HG02852 (cell line): ENCODE measurements around the gene HPCAL1.

Experiments
- ATAC-seq: cut with Tn5 transposase; IDR thresholded peaks from one replicate; pipeline ENCODE4 v1.9.1; 2021; ENCODE audit warnings: mild to moderate bottlenecking, moderate library complexity; ENCODE audit not compliant: unreplicated experiment

Gene HPCAL1

GRCh38 chr2:10333966-10334365 is 31.3 kb downstream of the HPCAL1 start:
- no peak for ATAC-seq

- no peak for ATAC-seq
Measured at GRCh38 chr2:10335046-10335840, 32.5 kb downstream of the HPCAL1 start.

- no peak for ATAC-seq
Measured at GRCh38 chr2:10336283-10336682, 33.6 kb downstream of the HPCAL1 start.

GRCh38 chr2:10337449-10338269 is 35.0 kb downstream of the HPCAL1 start:
- no peak for ATAC-seq

GRCh38 chr2:10338270-10339188 is 35.8 kb downstream of the HPCAL1 start:
- no peak for ATAC-seq

GRCh38 chr2:10339647-10340592 is 37.2 kb downstream of the HPCAL1 start:
- ATAC-seq = no peak

GRCh38 chr2:10340593-10340975 is 37.9 kb downstream of the HPCAL1 start:
- no peak for ATAC-seq

GRCh38 chr2:10341193-10341592 is 38.5 kb downstream of the HPCAL1 start:
- ATAC-seq = no peak

GRCh38 chr2:10342245-10342951 is 39.7 kb downstream of the HPCAL1 start:
- no peak for ATAC-seq

- no peak for ATAC-seq
Measured at GRCh38 chr2:10343191-10343590, 40.5 kb downstream of the HPCAL1 start.

- ATAC-seq = no peak
Measured at GRCh38 chr2:10343658-10344057, 41.0 kb downstream of the HPCAL1 start.

- no peak for ATAC-seq
Measured at GRCh38 chr2:10344105-10345066, 41.7 kb downstream of the HPCAL1 start.

- ATAC-seq = no peak
Measured at GRCh38 chr2:10345126-10345525, 42.4 kb downstream of the HPCAL1 start.

- no peak for ATAC-seq
Measured at GRCh38 chr2:10345813-10346212, 43.1 kb downstream of the HPCAL1 start.

GRCh38 chr2:10346929-10347561 is 44.3 kb downstream of the HPCAL1 start:
- no peak for ATAC-seq

GRCh38 chr2:10347562-10347948 is 44.9 kb downstream of the HPCAL1 start:
- no peak for ATAC-seq

GRCh38 chr2:10348891-10349290 is 46.2 kb downstream of the HPCAL1 start:
- no peak for ATAC-seq

GRCh38 chr2:10350761-10351160 is 48.1 kb downstream of the HPCAL1 start:
- no peak for ATAC-seq
